ENCODE data around the gene TNFAIP8. TPM values are rescaled to one million over a fixed set of nuclear protein-coding genes. Genes with fewer than 3 reads are reported as not detected.

Gene TNFAIP8
- total and polyA plus RNA-seq, 7 donors, result 0.73 to 2.5 (median 1.6) TPM

GRCh38 chr5:119333421-119333851 is 22.4 kb upstream of the TNFAIP8 start:
- no peak overlapping the region for H3K27ac ChIP-seq
- ATAC-seq, result no peak
- H3K27me3 ChIP-seq (ENCODE audit: insufficient read depth in 3 of 3, low read length in 2 of 3), result no peaks in the 10 kb centered on the region
- DNase-seq, result no peak
- no peak for TF ChIP-seq CTCF (IDR thresholded peaks at IDR 0.05)
- no peaks in the 10 kb centered on the region for H3K9me3 ChIP-seq
- H3K4me1 ChIP-seq, result no peaks in the 10 kb centered on the region
- H3K4me3 ChIP-seq, result no peak overlapping the region
- no peaks in the 10 kb centered on the region for H3K36me3 ChIP-seq (ENCODE audit: insufficient read depth in 1 of 2, low read depth in 1 of 2)
- intact Hi-C loops (cut with DNase I), result no loop called here
- WGBS, 3 donors, result 66 to 88% (median 78%) methylated on average over 5 of the region's 5 CpGs

- no peak for ATAC-seq
- Histone ChIP-seq H3K4me1 (no peaks in the 10 kb centered on the region), H3K27me3 (ENCODE audit: insufficient read depth in 3 of 3, low read length in 2 of 3) (no peaks in the 10 kb centered on the region), H3K36me3 (ENCODE audit: insufficient read depth in 1 of 2, low read depth in 1 of 2) (no peaks in the 10 kb centered on the region), H3K9me3 (no peaks in the 10 kb centered on the region), H3K4me3 (no peak overlapping the region), H3K27ac (no peak overlapping the region)
- intact Hi-C loops (cut with DNase I), result no loop called here
- WGBS, 3 donors, result 78 to 92% (median 86%) methylated on average over 4 of the region's 4 CpGs
- TF ChIP-seq CTCF (IDR thresholded peaks at IDR 0.05), result no peak
- no peak for DNase-seq
These were observed 20.6 kb upstream of the TNFAIP8 start for GRCh38 chr5:119335261-119335677.

GRCh38 chr5:119336262-119336661 is 19.6 kb upstream of the TNFAIP8 start:
- 84 to 88% (median 86%) methylated on average over 1 of the region's 1 CpG for WGBS, 3 donors
- no peak for TF ChIP-seq CTCF (IDR thresholded peaks at IDR 0.05)
- intact Hi-C loops (cut with DNase I), result no loop called here
- no peak for DNase-seq
- H3K9me3 ChIP-seq, result no peaks in the 10 kb centered on the region
- H3K36me3 ChIP-seq (ENCODE audit: insufficient read depth in 1 of 2, low read depth in 1 of 2), result no peaks in the 10 kb centered on the region
- no peak for ATAC-seq
- H3K4me3 ChIP-seq, result no peak overlapping the region
- no peaks in the 10 kb centered on the region for H3K4me1 ChIP-seq
- H3K27ac ChIP-seq, result no peak overlapping the region
- no peaks in the 10 kb centered on the region for H3K27me3 ChIP-seq (ENCODE audit: insufficient read depth in 3 of 3, low read length in 2 of 3)

GRCh38 chr5:119336845-119337580 is 18.8 kb upstream of the TNFAIP8 start:
- no peaks in the 10 kb centered on the region for H3K9me3 ChIP-seq
- H3K27me3 ChIP-seq (ENCODE audit: insufficient read depth in 3 of 3, low read length in 2 of 3), result no peaks in the 10 kb centered on the region
- no peak for DNase-seq
- H3K4me3 ChIP-seq, result no peak overlapping the region
- no peak for TF ChIP-seq CTCF (IDR thresholded peaks at IDR 0.05)
- no peaks in the 10 kb centered on the region for H3K36me3 ChIP-seq (ENCODE audit: insufficient read depth in 1 of 2, low read depth in 1 of 2)
- ATAC-seq, result peak in 2 of 4 donors; percentile 55 to 60
- no peak overlapping the region for H3K27ac ChIP-seq
- intact Hi-C loops (cut with DNase I), result no loop called here
- 61 to 65% (median 63%) methylated on average over 3 of the region's 3 CpGs for WGBS, 3 donors
- H3K4me1 ChIP-seq, result no peaks in the 10 kb centered on the region
